ENCODE results near the gene AIDA.

DNA sequence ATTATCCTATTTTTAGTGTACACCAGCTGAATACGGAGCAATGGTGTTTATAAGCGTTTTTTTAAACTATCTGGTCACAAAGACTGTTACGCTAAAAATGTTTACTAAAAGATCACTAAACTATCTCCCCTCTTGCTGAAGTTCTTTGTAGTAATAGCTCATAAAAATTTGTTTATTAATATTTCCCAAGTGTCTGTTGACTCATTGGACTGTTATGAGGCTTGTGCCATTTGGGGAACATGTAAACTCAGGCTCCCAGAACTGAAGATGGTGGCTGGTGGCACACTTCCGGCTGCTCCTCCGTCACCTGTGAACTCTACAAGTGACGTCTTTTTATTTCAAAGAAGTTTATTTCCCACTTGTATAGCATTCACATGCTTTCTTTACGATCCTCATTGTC, 46.3 kb downstream of the AIDA start:
- TF ChIP-seq POLR2A (IDR thresholded peaks at IDR 0.05) = no peak
- TF ChIP-seq, protein P1, sequence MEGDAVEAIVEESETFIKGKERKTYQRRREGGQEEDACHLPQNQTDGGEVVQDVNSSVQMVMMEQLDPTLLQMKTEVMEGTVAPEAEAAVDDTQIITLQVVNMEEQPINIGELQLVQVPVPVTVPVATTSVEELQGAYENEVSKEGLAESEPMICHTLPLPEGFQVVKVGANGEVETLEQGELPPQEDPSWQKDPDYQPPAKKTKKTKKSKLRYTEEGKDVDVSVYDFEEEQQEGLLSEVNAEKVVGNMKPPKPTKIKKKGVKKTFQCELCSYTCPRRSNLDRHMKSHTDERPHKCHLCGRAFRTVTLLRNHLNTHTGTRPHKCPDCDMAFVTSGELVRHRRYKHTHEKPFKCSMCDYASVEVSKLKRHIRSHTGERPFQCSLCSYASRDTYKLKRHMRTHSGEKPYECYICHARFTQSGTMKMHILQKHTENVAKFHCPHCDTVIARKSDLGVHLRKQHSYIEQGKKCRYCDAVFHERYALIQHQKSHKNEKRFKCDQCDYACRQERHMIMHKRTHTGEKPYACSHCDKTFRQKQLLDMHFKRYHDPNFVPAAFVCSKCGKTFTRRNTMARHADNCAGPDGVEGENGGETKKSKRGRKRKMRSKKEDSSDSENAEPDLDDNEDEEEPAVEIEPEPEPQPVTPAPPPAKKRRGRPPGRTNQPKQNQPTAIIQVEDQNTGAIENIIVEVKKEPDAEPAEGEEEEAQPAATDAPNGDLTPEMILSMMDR (IDR thresholded peaks at IDR 0.05) = no peak

All from thyroid gland (tissue), 4 donors.